ENCODE measurements around the gene SRCIN1.

DNA sequence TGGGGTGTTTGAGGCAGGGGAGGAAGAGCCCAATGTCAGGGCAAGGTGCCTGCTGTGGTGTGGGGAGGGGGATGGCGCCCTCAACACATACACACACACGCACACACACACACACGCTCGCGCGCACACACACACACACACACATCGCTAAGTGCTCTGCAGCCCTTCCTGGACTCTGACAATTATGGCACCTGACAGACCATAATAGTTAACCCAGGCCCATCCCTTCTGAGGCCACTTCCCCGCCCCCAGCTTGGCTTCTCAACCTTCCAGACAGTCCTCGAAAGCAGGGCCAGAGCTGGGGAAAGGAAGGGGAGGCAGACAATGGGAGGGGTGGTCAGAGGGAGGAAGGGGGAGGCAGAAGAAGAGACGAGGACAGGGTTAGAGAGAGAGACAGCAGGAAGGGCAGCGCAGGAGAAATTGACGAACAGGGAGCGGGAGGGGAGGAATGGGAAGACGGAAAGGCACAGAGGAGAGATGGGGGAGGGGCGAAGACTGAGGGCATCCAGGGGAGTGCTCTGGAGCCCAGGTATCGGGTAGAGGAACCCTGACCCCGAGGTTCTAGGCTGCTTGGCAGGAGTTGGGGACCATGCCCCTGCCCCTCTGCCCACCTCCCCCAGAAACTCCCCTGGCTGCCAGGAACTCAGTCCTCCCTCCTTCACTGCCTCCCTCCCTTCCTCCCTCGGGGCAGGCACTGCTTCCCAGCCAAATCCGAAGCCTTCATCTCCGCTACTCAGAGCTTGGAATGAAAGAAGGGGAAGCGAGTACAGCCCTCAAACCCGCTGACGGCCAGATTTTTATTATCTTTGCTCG is 4.0 kb downstream of the SRCIN1 start:
- no peak for TF ChIP-seq CTCF (IDR thresholded peaks at IDR 0.05)
- no peak for TF ChIP-seq EP300 (IDR thresholded peaks at IDR 0.05)
